AG04449 (cell line): ENCODE data around the gene CNPY2.
"Not testable (repeated sequence)": the region's sequence is repeated elsewhere in the genome, so short reads cannot be mapped to it uniquely, and the experiment has no call there.

ENCODE experiments used
- CTCF ChIA-PET: fragments of 350-600 bp; formaldehyde crosslinking; extraction: SDS; loops from one replicate; lab custom pipeline; 2021; ENCODE audit warnings: antibody characterized with exemption; lab: Yijun Ruan, JAX
- POLR2A ChIA-PET: fragments of 400-600, 350-600 bp; formaldehyde crosslinking; extraction: SDS; loops from one replicate; lab custom pipeline; 2020; ENCODE audit warnings: antibody characterized with exemption, inconsistent platforms; lab: Yijun Ruan, JAX
- DNase-seq: peaks from one replicate; pipeline ENCODE4 v3.0.0-alpha.2; 2010; ENCODE audit warnings: low read depth, low spot score
- H3K4me3 ChIP-seq: 2 replicates; pipeline ENCODE4 v1.5.1; 2011; ENCODE audit warnings: low read depth, mild to moderate bottlenecking, control low read depth, low read length
- TF ChIP-seq, protein P1 (sequence below): IDR thresholded peaks from one replicate; pipeline ENCODE4 v1.5.1; 2011; ENCODE audit warnings: mild to moderate bottlenecking, moderate library complexity, low read length, control low read depth, inconsistent platforms; ENCODE audit not compliant: insufficient read depth; ENCODE audit errors: missing control alignments

The CNPY2 gene

DNA sequence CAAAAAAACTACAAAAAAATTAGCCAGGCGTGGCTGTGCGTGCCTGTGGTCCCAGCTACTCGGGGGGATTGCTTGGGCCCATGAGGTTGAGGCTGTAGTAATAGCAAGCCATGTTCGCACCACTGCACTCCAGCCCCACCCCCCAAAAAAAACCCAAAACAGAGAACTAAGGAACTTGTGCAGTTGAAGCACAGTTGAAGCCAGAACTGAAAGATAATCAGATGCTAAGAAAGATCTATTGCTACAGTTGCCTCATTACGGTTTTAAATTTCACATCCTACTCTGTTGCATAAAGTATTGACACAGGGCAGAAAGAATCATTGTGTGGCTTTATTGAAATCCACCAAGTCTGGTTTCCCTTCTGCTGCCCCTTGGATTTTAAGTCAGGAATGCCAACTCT is 19.5 kb downstream of the CNPY2 start:
- POLR2A ChIA-PET, result interaction anchor here (1.5 kb wide), 1 partner anchor 30 kb away, joined by 3 read pairs; the partner anchor contains the start of gene COQ10A
- TF ChIP-seq, protein P1, sequence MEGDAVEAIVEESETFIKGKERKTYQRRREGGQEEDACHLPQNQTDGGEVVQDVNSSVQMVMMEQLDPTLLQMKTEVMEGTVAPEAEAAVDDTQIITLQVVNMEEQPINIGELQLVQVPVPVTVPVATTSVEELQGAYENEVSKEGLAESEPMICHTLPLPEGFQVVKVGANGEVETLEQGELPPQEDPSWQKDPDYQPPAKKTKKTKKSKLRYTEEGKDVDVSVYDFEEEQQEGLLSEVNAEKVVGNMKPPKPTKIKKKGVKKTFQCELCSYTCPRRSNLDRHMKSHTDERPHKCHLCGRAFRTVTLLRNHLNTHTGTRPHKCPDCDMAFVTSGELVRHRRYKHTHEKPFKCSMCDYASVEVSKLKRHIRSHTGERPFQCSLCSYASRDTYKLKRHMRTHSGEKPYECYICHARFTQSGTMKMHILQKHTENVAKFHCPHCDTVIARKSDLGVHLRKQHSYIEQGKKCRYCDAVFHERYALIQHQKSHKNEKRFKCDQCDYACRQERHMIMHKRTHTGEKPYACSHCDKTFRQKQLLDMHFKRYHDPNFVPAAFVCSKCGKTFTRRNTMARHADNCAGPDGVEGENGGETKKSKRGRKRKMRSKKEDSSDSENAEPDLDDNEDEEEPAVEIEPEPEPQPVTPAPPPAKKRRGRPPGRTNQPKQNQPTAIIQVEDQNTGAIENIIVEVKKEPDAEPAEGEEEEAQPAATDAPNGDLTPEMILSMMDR, result no peak
- H3K4me3 ChIP-seq, result no peak overlapping the region
- CTCF ChIA-PET, result no interaction called here
- DNase-seq, result no peak

DNA sequence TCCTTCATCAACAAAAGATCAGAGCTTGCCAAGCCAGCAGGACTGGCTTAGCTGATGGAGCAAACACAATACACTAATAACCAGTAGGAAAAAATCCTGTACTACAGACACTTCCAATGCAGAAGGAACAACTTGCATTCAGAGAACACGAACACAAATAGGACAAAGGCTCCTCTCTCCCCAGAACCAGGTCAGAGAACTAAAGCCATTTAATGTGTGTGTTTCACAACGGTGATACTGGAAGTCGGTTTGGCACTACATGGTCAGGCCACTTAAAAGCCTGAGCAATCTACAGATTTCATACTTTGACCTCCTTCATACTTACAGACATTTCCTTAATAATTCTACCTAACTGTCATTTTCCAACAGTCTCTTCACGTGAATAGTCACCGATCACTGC is 22.0 kb downstream of the CNPY2 start:
- no peak overlapping the region for H3K4me3 ChIP-seq
- DNase-seq, result no peak
- CTCF ChIA-PET, result interaction anchor here (1.0 to 1.4 kb wide), 3 partner anchors 16 to 170 kb away, joined by 3 to 5 read pairs (median 4); partner anchors contain the start of gene ANKRD52
- TF ChIP-seq, protein P1, result no peak
- POLR2A ChIA-PET, result no interaction called here

DNA sequence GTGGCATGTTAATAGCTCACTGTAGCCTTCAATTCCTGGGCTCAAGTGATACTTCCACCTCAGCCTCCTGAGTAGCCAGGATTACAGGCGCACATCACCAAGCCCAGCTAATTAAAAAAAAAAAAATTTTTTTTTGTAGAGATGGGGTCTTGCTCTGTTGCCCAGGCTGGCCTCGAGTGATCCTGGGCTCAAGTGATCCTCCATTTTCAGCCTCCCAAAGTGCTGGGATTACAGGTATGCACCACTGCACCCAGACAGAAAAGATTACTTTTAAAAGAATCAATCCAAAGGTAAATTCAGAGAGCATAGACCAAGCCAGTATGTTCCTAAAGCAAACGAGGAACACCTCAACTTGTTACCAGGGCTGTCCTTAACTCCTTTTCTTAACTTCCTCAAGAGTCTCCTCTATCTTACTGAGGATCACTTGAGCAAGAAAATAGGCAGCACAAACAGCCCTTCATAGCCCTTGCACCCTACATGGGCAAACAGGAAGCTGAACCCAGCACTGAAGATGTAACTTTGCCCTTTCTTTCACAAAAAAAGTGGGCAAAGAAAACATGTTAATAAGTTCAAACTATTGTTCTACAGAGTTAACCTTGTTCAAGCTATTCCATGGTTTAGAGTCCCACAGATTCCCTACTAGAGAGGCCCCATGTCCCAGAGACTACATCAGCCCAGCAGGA is 26.9 kb downstream of the CNPY2 start:
- H3K4me3 ChIP-seq, result no peak overlapping the region
- POLR2A ChIA-PET, result no interaction called here
- no peak for DNase-seq
- CTCF ChIA-PET, result interaction anchor here (0.6 to 3.0 kb wide), 6 partner anchors 9 to 176 kb away, joined by 3 to 10 read pairs (median 3); partner anchors contain the start of gene ANKRD52
- TF ChIP-seq, protein P1, result no peak

DNA sequence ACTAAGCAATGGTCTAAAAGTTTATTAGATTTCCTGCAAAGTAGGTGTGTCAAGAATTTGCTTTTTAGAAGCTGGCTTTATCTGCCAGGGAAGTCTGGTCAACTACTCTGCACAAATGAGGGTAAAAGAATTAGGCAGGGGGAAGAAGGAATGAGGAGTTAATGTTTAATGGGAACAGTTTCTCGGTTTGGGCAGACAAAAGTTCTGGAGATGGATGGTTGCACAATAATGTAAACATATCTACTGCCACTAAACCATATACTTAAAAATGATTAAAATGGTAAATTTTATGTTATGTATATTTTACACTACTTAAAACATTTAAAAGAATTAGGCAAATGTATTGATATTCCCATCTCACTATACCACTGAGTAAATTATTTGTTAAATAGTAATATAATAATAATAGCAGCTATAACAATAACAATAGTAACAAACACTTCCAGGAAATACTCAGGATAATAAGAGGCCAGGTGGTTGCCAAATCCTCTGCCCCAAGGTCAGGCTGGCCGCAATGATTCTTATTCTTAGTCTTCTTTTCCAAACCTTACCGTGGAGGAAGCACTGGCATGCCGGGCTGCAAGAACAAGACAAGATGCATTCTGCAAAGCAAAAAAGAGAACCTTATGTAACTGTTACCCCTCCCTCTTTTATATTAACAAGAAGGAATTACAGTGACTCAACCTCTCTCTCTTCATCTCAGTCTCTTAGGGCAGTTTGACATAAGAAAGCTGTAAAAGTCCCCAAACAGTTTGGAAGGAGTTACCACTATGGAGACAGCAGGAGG is 29.6 kb downstream of the CNPY2 start:
- CTCF ChIA-PET, result interaction anchor here (0.8 to 1.9 kb wide), 10 partner anchors 10 to 178 kb away, joined by 3 to 5 read pairs (median 3); partner anchors contain the start of genes COQ10A and SMARCC2

DNA sequence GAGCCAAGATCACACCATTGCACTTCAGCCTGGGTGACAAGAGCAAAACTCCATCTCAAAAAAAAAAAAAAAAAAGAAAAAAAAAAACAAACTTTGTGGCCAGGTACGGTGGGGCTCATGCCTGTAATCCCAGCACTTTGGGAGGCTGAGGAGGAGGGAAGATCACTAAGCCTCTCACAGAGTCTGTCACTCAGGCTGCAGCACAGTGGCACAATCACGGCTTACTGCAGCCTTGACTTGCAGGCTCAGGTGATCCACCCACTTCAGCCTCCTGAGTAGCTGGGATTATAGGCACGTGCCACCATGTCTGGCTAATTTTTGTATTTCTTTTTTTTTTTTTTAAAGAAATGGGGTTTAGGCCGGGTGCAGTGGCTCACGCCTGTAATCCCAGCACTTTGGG is 31.5 kb downstream of the CNPY2 start:
- DNase-seq, H3K4me3 ChIP-seq: not testable (repeated sequence)
- ChIA-PET POLR2A (interaction anchor here (0.6 to 1.2 kb wide), 2 partner anchors 17 to 73 kb away, joined by 4 to 7 read pairs; no protein-coding TSS in a partner anchor), CTCF (interaction anchor here (0.9 to 2.1 kb wide), 4 partner anchors 13 to 95 kb away, joined by 3 to 8 read pairs (median 6); partner anchors contain the start of genes COQ10A and SMARCC2)

More for the DNA sequence above, 29.6 kb downstream of the CNPY2 start:
- TF ChIP-seq, protein P1, result no peak
- POLR2A ChIA-PET, result interaction anchor here (0.6 to 1.1 kb wide), 2 partner anchors 19 to 64 kb away, joined by 3 read pairs; partner anchors contain the start of genes COQ10A and RNF41
- H3K4me3 ChIP-seq, result no peak overlapping the region
- DNase-seq, result no peak

DNA sequence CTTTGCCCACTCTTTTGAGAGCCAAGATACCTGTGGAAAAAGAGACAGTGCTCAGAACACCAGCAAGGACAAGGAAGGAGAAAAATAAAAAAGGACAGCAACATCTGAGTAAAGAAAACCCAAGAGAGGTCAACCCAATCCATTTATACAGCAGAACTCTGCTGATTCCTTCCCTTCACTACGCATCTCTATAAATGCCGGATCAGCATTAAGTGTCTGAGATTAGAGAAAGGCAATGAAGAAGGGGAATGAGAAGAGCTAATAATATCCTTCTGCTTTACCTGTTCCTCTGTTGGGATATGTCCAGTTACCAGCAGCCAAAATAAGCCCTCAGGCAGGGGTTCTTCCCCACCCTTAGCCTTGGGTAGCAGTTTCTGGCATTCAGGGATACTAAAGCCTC is 33.2 kb downstream of the CNPY2 start:
- POLR2A ChIA-PET, result interaction anchor here (0.7 kb wide), 1 partner anchor 14 kb away, joined by 3 read pairs; no protein-coding TSS in a partner anchor
- TF ChIP-seq, protein P1, result no peak
- CTCF ChIA-PET, result interaction anchor here (2.1 kb wide), 1 partner anchor 15 kb away, joined by 8 read pairs; the partner anchor contains the start of gene COQ10A
- DNase-seq, result no peak
- H3K4me3 ChIP-seq, result no peak overlapping the region
